Measurements from ENCODE around the gene ARHGAP30.
"Not testable (repeated sequence)": the region's sequence is repeated elsewhere in the genome, so short reads cannot be mapped to it uniquely, and the experiment has no call there.

The ARHGAP30 gene

GRCh38 chr1:161070761-161071160, 1.1 kb upstream of the ARHGAP30 start:
- no peak for DNase-seq

GRCh38 chr1:161069241-161069640, 450 bp downstream of the ARHGAP30 start:
- peak; percentile 37 for DNase-seq

DNA sequence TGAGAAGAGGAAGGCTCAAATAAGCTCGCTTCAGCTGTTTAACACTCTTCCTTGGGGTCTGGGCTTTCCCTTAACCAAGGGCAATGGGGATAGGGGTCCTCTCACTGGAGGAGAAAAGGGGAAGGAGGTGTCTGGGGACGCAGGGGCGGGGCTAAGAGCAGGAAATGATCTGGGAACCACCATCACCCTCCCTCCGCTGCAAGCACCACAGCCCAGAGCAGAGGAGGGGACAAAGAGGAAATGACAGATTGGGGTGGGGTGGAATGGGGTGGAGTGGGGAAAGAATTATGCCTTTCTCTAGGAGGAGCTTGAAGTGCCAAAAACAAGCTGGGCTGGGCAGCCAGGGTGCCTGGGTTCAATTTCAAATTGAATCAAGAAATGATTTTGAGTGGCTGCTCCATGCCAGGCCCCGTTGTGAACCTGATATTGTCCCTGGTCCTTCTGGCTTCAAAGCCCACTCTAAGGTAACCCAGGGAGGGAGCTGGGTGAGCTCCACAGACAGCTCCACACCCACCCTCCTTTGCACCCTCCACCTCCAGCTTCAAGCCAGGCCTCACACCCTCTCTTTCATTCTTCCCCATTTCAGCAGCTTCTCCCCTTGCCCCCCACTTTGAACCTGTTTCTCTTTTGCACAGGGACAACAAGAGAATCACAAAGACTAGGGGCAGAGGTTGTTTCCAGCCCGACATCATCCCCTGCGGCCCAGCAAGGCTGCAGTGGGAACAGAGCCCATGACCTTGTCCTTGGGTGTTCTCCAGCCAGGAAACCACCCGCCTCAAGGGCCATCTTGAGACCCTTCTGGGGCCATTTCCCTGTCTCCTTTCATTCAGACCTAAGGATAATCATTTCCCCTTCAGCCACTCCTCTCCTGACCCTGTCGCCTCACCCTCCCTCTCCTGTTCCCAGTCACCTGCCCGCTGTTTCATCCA, 1.1 kb downstream of the ARHGAP30 start:
- DNase-seq: peak; percentile 94

GRCh38 chr1:161066694-161067093, 3.0 kb downstream of the ARHGAP30 start:
- DNase-seq: peak; percentile 36

DNA sequence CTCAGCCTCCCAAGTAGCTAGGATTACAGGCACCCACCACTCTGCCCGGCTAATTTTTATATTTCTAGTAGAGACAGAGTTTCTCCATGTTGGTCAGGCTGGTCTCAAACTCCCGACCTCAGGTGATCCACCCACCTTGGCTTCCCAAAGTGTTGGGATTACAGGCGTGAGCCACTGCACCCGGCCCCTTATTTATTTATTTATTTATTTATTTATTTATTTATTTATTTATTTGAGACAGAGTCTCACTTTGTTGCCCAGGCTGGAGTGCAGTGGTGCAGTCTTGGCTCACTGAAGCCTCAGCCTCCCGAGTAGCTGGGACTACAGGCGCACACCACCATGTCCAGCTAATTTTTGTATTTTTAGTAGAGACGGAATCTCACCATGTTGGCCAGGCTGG, 4.0 kb downstream of the ARHGAP30 start:
- DNase-seq: not testable (repeated sequence)

- DNase-seq: peak; percentile 36
Measured at GRCh38 chr1:161063936-161064335, 5.8 kb downstream of the ARHGAP30 start.

DNA sequence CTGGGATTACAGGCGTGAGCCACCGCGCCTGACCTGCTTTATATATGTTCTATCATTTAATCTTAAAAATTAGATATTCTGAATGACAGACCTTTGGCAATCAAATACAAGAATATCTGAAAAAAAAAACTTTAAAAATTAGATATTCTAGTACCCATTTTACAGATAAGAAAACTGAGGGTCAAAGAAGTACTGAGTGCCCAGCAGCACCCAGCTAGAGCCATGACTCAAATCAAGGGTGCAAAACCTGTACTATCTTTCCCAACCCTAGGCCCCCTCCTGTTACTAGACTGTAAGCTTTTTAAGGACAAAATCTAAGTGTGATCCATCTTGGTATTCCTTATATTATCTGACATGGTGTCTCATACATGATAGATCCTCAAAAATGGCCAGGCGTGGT, 8.3 kb downstream of the ARHGAP30 start:
- DNase-seq: no peak

- no peak for DNase-seq
Measured at GRCh38 chr1:161059293-161059692, 10.4 kb downstream of the ARHGAP30 start.

DNA sequence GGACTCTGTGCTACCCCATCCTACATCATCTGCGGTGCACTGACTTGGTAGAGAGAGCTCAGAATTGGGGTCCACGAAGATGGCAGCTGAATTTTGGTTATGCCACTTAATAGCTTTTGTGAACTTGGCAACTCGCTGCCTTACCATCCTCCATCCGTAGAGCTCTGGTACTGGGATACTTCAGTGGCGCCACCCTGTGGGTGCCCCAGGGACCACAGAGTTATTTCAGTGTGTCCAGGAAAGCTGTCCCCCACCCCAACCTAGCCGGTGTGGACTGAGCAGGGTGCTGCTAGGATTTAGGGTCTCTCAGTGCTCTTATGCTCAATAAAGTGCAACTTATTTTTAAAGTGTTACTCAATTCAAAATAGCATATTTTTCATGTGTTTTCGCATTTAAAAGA, 14.9 kb downstream of the ARHGAP30 start:
- DNase-seq: no peak

GRCh38 chr1:161054232-161054631, 15.5 kb downstream of the ARHGAP30 start:
- no peak for DNase-seq

- DNase-seq: no peak
Measured at GRCh38 chr1:161052899-161053298, 16.8 kb downstream of the ARHGAP30 start.

DNA sequence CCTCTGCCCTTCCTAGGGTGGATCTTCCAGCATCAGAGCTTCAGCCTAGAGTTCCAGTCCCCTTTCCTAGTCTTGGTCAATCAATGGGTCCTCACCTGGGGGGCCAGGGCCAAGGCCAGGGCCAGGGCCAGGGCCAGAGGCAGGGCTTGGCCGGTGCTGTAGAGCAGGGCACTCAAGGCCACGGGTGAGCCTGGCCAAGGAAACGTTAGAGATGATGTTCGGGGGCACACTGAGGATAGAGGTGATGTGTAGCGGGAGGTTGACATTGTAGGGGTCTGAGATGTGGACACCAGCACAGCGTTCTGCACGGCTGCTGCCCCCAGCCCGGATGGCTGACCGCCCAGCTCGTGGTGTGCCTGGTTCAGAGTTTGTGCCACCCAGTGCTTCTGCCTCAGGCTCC, 18.5 kb downstream of the ARHGAP30 start:
- no peak for DNase-seq

GRCh38 chr1:161048949-161049722, 20.6 kb downstream of the ARHGAP30 start:
- no peak for DNase-seq

GRCh38 chr1:161047436-161048420, 22.0 kb downstream of the ARHGAP30 start:
- no peak for DNase-seq

DNA sequence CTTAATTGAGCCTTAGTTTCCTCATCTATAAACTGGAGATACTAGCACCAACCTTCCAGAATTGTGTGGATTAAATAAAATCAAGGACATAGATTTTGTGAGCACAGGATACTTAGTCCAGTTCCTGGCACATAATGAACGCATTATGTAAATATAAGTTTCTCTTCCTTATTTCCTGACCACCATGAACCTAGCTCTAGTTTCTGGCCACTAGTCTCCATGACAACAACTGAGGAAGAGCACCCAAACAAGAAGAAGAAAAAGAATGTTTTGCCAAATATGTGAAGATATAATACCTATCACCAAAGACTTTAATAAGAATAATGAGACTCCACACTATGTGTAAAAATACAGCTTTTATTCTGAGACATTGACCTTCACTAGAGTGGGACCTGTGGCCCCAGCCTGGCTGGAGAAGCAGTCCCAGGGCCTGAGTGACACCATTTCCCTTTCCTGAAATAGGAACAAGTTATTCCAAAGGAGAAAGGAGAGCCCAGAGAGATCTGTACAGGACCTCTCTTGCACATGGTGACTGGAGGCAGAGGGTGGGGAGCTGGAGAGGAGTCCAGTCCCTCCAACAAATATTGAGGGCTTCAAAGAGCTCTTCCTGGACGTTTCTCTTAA, 23.0 kb downstream of the ARHGAP30 start:
- DNase-seq: peak; percentile 42

GRCh38 chr1:161045736-161046604, 23.7 kb downstream of the ARHGAP30 start, which contains the start of gene USF1:
USF1 (minus strand) TSS chr1:161045977; CDS start chr1:161043275, 2,702 bp downstream.
- DNase-seq: peak; percentile 95

DNA sequence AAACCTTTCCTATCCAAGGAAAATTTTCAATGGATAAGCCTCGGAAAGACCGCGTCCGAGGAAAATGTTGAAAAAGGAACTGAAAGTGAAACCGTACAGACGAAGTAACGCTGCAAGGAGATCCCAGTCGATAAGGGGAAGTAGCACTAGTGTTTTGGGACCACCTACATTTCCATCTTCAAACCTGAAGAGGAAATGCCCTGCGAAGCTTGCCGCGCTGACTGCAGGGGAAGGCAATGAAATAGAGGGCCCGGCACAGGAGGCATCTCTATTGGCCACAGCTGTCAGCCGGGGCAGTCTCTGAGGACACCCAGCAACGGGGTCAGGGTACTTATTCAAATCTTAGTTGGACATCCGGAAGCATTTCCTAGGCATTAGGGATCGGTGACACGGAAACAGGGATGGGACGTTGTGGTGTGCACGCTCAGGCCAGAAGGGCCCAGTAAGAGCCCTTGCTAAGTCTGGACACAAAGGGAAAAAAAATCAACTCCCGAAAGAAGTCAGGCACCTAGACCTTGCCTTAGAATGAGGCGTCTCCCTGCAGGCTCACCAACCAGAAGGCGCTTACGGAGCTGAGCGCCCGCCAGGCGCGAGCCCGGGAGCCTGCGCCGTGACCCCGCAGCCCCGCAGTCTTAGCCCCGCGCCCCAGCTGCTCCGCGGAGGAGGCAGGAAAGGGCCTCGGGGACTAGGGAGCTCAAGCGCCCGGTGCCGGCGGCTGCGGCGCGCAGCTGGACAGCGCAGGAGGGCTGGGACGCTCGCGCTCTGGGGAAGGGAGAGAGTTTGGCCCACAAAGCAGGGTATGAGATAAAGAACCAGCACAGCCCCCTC, 24.6 kb downstream of the ARHGAP30 start:
- DNase-seq: peak; percentile 82

DNA sequence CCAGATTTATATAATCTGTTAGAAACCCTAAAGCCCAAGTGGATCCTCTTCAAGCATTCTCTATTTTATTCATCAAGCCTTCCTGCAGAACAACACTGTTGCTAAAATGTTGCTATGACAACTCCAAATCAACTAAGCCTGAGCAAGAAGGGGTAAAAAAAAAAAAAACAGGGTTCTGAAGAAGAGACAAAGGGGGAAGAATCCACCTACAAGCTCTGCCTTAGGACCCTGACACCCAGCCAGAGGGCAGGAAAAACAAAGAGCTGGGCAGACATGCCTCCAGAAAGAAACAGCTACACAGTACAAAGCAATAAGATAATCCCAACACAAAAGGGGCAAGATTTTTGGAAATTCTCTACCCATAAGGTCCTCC, 25.2 kb downstream of the ARHGAP30 start:
- DNase-seq: peak; percentile 64

DNA sequence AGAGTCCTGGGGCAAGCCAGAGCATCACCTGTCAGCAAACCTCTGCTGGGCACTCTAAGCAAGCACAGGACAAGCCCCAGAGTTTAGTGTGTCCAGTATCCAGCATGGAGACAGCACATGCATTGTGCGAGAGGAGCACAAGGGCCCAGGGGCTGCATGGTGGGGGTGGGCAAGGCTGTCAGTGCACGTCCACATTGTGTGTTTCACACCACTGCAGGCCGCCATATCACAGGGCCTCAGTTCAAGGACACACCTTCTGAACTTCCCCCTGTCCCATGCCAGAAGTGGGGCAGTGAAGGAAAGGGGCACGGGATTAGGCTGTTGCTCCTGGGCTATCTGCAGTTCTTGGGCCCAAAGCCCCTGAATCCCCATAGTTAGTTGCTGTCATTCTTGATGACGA, 30.1 kb downstream of the ARHGAP30 start:
- no peak for DNase-seq

DNA sequence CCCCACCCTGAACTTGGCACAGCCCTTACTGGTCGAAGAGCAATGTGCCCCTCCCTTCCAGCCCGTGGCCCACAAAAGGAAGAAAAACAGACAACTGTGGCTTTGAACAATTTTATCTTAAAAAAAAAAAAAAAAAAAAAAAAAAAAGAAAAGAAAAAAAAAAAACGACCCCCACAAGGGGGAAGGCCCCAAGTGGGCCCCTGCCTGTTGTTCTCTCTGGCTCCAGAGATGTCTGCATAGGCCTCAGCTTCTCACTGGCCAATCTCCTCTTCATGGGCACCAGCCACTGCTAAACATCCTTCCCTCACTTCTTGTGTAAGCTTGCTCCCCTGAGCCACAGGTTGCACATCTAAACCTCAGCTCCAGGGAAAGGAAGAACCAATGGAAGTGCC, 30.5 kb downstream of the ARHGAP30 start:
- DNase-seq: no peak
